Measurements from ENCODE around the gene CITED1.

CITED1 gene

GRCh38 chrX:72308566-72309296 lies 3.0 kb upstream of the CITED1 start:
- DNase-seq (ENCODE audit: low spot score), result peak; percentile 38

- no peak for DNase-seq (ENCODE audit: low spot score)
These were observed 2.5 kb upstream of the CITED1 start for GRCh38 chrX:72308209-72308565.

- no peak for DNase-seq (ENCODE audit: low spot score)
These were observed 1.9 kb upstream of the CITED1 start for GRCh38 chrX:72307646-72308051.

- peak; percentile 57 for DNase-seq (ENCODE audit: low spot score)
These were observed 1.3 kb upstream of the CITED1 start for GRCh38 chrX:72306851-72307645.

GRCh38 chrX:72306085-72306801 lies 529 bp upstream of the CITED1 start:
- no peak for DNase-seq (ENCODE audit: low spot score)

GRCh38 chrX:72304877-72305276 lies 837 bp downstream of the CITED1 start:
- no peak for DNase-seq (ENCODE audit: low spot score)

- no peak for DNase-seq (ENCODE audit: low spot score)
These were observed 3.9 kb downstream of the CITED1 start for GRCh38 chrX:72301781-72302180.

- no peak for DNase-seq (ENCODE audit: low spot score)
These were observed 5.7 kb downstream of the CITED1 start for GRCh38 chrX:72299891-72300630.

GRCh38 chrX:72297953-72298730 lies 7.6 kb downstream of the CITED1 start:
- no peak for DNase-seq (ENCODE audit: low spot score)

- no peak for DNase-seq (ENCODE audit: low spot score)
These were observed 8.7 kb downstream of the CITED1 start for GRCh38 chrX:72296991-72297390.

GRCh38 chrX:72295745-72296144 lies 10.0 kb downstream of the CITED1 start:
- DNase-seq (ENCODE audit: low spot score), result no peak

- no peak for DNase-seq (ENCODE audit: low spot score)
These were observed 11.2 kb downstream of the CITED1 start for GRCh38 chrX:72294497-72294896.

- no peak for DNase-seq (ENCODE audit: low spot score)
These were observed 23.4 kb downstream of the CITED1 start for GRCh38 chrX:72282302-72282701.

- DNase-seq (ENCODE audit: low spot score), result no peak
These were observed 25.3 kb downstream of the CITED1 start for GRCh38 chrX:72280321-72280845.

GRCh38 chrX:72276478-72276953 lies 29.2 kb downstream of the CITED1 start:
- no peak for DNase-seq (ENCODE audit: low spot score)

GRCh38 chrX:72274526-72274925 lies 31.2 kb downstream of the CITED1 start:
- DNase-seq (ENCODE audit: low spot score), result no peak

GRCh38 chrX:72273718-72274117 lies 32.0 kb downstream of the CITED1 start:
- no peak for DNase-seq (ENCODE audit: low spot score)

- no peak for DNase-seq (ENCODE audit: low spot score)
These were observed 32.8 kb downstream of the CITED1 start for GRCh38 chrX:72272868-72273267.

- DNase-seq (ENCODE audit: low spot score), result no peak
These were observed 33.9 kb downstream of the CITED1 start for GRCh38 chrX:72271812-72272211.

GRCh38 chrX:72271091-72271788 lies 34.5 kb downstream of the CITED1 start:
- DNase-seq (ENCODE audit: low spot score), result no peak

Measured in Ammon's horn (tissue), 1 donor.